Parathyroid adenoma (tissue), 2 donors: Measurements from ENCODE around the gene GUCY1A2.
"Not testable (repeated sequence)": the region's sequence is repeated elsewhere in the genome, so short reads cannot be mapped to it uniquely, and the experiment has no call there.

ENCODE experiments used
- H2AFZ ChIP-seq: fragments of 300-600 bp; sonication (generic); one replicate; pipeline ENCODE4 v1.7.0; 2017; ENCODE audit warnings: antibody characterized with exemption, mild to moderate bottlenecking
- H3K27ac ChIP-seq: fragments of 300-600 bp; sonication (generic); one replicate; pipeline ENCODE4 v1.7.0; 2017
- H3K27me3 ChIP-seq: fragments of 300-600 bp; sonication (generic); one replicate; pipeline ENCODE4 v1.7.0; 2017; ENCODE audit warnings: low read length; ENCODE audit not compliant: control insufficient read depth, insufficient read depth
- H3K36me3 ChIP-seq: fragments of 300-600 bp; sonication (generic); one replicate; pipeline ENCODE4 v1.7.0; 2017; ENCODE audit warnings: low read length; ENCODE audit not compliant: control insufficient read depth, insufficient read depth
- H3K4me1 ChIP-seq: fragments of 300-600 bp; sonication (generic); one replicate; pipeline ENCODE4 v1.7.0; 2017; ENCODE audit warnings: control low read depth
- H3K4me2 ChIP-seq: fragments of 300-600 bp; sonication (generic); one replicate; pipeline ENCODE4 v1.7.0; 2017; ENCODE audit warnings: low read length
- H3K4me3 ChIP-seq: fragments of 300-600 bp; sonication (generic); one replicate; pipeline ENCODE4 v1.7.0; 2017; ENCODE audit warnings: low read depth, low read length
- H3K79me2 ChIP-seq: fragments of 300-600 bp; sonication (generic); one replicate; pipeline ENCODE4 v1.7.0; 2017; ENCODE audit warnings: control low read depth
- H3K9ac ChIP-seq: fragments of 300-600 bp; sonication (generic); one replicate; pipeline ENCODE4 v1.7.0; 2017; ENCODE audit warnings: mild to moderate bottlenecking
- H3K9me3 ChIP-seq: fragments of 300-600 bp; sonication (generic); one replicate; pipeline ENCODE4 v1.7.0; 2017; ENCODE audit warnings: low read length; ENCODE audit not compliant: control insufficient read depth
- TF ChIP-seq, protein P1 (sequence below): fragments of 300-600 bp; sonication (generic); IDR thresholded peaks from one replicate; pipeline ENCODE4 v1.7.0; 2017; ENCODE audit warnings: antibody characterized with exemption, mild to moderate bottlenecking
- donor health status: primary hyperparathyroidism.

GUCY1A2 gene, protein sequence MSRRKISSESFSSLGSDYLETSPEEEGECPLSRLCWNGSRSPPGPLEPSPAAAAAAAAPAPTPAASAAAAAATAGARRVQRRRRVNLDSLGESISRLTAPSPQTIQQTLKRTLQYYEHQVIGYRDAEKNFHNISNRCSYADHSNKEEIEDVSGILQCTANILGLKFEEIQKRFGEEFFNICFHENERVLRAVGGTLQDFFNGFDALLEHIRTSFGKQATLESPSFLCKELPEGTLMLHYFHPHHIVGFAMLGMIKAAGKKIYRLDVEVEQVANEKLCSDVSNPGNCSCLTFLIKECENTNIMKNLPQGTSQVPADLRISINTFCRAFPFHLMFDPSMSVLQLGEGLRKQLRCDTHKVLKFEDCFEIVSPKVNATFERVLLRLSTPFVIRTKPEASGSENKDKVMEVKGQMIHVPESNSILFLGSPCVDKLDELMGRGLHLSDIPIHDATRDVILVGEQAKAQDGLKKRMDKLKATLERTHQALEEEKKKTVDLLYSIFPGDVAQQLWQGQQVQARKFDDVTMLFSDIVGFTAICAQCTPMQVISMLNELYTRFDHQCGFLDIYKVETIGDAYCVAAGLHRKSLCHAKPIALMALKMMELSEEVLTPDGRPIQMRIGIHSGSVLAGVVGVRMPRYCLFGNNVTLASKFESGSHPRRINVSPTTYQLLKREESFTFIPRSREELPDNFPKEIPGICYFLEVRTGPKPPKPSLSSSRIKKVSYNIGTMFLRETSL

DNA sequence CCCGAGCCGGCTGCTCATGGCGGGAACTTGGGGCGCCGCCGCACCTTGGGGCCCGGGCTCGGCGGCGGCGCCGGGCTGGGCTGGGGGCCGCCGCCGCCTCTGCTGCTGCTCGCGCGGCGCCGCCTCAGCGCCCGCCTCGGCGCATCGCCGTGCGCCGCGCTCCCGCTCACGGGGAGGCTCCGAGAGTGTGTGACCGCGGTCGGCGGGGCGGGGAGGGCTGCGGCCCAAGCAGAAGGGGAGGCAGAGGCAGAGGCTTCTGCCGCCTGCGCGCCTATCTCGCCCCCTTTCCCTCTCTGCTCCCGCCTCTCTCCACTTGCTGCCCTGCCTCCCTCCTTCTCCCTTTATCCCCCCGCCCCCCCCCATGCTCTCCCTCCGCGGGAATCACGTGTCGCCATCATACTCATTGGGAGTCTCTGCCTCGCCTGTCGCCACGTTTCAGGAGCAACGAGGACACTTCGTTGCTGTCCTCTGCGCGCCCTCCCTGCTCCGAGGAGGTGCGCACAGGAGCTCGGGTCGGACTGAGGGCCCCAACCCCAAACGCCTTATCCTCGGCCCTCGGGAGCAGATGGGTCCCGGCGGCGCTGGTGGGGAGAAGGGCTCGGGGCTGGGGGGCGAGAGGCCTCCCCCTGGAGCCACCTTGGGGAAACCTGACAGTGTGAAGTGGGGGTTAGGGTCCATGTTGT lies at the start of gene GUCY1A2:
GUCY1A2 (minus strand) TSS at position 258 of the 683 bp plus-strand sequence. CDS start 421 bp downstream, outside the sequence.
- TF ChIP-seq, protein P1, sequence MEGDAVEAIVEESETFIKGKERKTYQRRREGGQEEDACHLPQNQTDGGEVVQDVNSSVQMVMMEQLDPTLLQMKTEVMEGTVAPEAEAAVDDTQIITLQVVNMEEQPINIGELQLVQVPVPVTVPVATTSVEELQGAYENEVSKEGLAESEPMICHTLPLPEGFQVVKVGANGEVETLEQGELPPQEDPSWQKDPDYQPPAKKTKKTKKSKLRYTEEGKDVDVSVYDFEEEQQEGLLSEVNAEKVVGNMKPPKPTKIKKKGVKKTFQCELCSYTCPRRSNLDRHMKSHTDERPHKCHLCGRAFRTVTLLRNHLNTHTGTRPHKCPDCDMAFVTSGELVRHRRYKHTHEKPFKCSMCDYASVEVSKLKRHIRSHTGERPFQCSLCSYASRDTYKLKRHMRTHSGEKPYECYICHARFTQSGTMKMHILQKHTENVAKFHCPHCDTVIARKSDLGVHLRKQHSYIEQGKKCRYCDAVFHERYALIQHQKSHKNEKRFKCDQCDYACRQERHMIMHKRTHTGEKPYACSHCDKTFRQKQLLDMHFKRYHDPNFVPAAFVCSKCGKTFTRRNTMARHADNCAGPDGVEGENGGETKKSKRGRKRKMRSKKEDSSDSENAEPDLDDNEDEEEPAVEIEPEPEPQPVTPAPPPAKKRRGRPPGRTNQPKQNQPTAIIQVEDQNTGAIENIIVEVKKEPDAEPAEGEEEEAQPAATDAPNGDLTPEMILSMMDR, result no peak
- peak within 1 kb of the TSS; percentile 59 for H3K27ac ChIP-seq
- peak within 1 kb of the TSS; percentile 89 for H2AFZ ChIP-seq
- peak within 1 kb of the TSS; percentile 16 for H3K4me3 ChIP-seq
- H3K27me3 ChIP-seq, result no peaks in the 10 kb centered on the region
- no peaks in the 10 kb centered on the region for H3K9me3 ChIP-seq
- peak within 1 kb of the TSS; percentile 58 for H3K4me2 ChIP-seq
- H3K36me3 ChIP-seq, result no peaks in the 10 kb centered on the region
- H3K79me2 ChIP-seq, result no peaks in the 10 kb centered on the region
- H3K4me1 ChIP-seq, result no peaks in the 10 kb centered on the region
- H3K9ac ChIP-seq, result no peak within 1 kb of the TSS

DNA sequence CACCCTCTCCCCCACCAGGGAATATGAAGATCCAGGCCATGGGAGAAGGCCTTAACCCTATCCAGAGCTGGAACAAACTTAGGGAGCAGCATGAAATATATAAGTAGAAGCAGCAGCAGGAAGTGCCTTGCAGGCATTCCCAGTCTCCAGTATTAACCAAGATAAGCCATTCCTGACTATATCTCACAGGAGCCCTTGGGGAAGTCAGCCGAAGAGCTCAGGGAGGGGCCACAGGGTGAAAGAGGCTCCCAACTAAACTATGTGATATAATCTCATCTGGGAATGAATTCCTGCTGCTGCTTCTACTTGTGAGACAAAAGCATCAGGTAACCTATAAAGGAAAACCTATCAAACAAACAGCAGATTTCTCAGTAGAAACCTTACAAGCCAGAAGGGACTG lies 36.1 kb upstream of the GUCY1A2 start:
- TF ChIP-seq, protein P1, result no peak

DNA sequence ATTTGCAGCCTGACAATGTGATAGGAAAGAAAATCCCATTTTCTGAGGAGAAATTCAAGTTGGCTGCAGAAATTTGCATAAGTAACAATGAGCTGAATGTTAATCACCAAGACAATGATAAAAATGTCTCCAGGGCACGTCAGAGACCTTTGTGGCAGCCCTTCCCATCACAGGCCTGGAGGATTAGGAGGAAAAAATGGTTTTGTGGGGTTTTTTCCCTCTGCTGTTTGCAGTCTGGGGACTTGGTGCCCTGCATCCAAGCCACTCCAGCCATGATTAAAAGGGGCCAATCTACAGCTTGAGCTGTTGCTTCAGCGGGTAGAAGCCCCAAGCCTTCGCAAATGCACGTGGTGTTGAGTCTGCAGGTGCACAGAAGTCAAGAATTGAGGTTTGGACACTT lies 33.1 kb upstream of the GUCY1A2 start:
- not testable (repeated sequence) for H3K4me2 ChIP-seq, H3K36me3 ChIP-seq, H2AFZ ChIP-seq, H3K79me2 ChIP-seq, H3K9ac ChIP-seq, H3K4me3 ChIP-seq, H3K27ac ChIP-seq, H3K27me3 ChIP-seq, H3K9me3 ChIP-seq, H3K4me1 ChIP-seq

More for the DNA sequence above, 36.1 kb upstream of the GUCY1A2 start:
- Histone ChIP-seq H2AFZ (no peak overlapping the region), H3K9me3 (no peaks in the 10 kb centered on the region), H3K36me3 (no peaks in the 10 kb centered on the region), H3K4me1 (no peaks in the 10 kb centered on the region), H3K9ac (no peak overlapping the region), H3K4me3 (no peak overlapping the region), H3K27ac (no peak overlapping the region), H3K79me2 (no peaks in the 10 kb centered on the region), H3K4me2 (no peak overlapping the region), H3K27me3 (no peaks in the 10 kb centered on the region)

DNA sequence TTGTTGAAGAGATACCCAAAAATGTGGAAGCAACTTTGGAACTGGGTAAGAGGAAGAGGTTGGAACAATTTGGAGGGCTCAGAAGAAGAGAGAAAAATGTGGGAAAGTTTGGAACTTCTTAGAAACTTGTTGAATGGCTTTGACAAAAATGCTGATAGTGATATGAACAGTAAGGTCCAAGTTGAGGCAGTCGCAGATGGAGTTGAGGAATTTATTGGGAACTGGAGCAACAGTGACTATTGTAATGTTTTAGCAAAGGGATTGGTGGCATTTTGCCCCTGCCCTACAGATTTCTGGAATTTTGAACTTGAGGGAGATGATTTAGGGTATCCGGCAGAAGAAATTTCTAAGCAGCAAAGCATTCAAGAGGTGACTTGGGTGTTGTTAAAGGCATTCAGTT lies 32.6 kb upstream of the GUCY1A2 start:
- H3K27ac ChIP-seq, H3K36me3 ChIP-seq, H3K4me1 ChIP-seq, H3K27me3 ChIP-seq, H3K79me2 ChIP-seq, H3K4me2 ChIP-seq, H2AFZ ChIP-seq, H3K4me3 ChIP-seq, H3K9ac ChIP-seq, H3K9me3 ChIP-seq: not testable (repeated sequence)

DNA sequence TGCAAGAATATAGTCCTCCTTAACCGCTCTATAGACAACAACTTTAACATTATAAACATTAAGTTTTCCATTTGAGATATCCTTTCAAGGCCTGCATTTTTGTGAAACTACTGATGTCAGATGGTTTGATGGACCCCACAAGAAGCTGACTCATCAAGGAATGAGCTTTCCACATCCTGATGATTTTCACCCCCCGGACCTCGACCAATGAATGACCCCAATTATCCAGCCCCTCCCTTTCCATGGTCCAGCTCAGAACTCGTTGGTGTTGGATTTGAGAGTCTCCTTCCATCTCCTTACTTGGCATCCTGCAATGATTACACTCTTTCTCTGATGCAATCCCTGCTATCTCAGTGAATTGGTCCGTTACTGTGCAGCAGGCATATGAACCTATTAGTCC lies 31.8 kb upstream of the GUCY1A2 start:
- H3K4me2 ChIP-seq, result no peak overlapping the region
- TF ChIP-seq, protein P1, result no peak
- H3K36me3 ChIP-seq, result no peaks in the 10 kb centered on the region
- H3K27ac ChIP-seq, result no peak overlapping the region
- H3K4me3 ChIP-seq, result no peak overlapping the region
- no peaks in the 10 kb centered on the region for H3K27me3 ChIP-seq
- no peaks in the 10 kb centered on the region for H3K4me1 ChIP-seq
- H2AFZ ChIP-seq, result no peak overlapping the region
- H3K9me3 ChIP-seq, result no peaks in the 10 kb centered on the region
- H3K79me2 ChIP-seq, result no peaks in the 10 kb centered on the region
- no peak overlapping the region for H3K9ac ChIP-seq
